HG02973 (cell line): Measurements from ENCODE around the gene COA4.
"Not testable (repeated sequence)": the region's sequence is repeated elsewhere in the genome, so short reads cannot be mapped to it uniquely, and the experiment has no call there.

Source experiments
- ATAC-seq: cut with Tn5 transposase; IDR thresholded peaks from one replicate; pipeline ENCODE4 v1.9.1; 2021; ENCODE audit warnings: moderate library complexity; ENCODE audit not compliant: unreplicated experiment

COA4 gene

GRCh38 chr11:73876424-73877310 is at the start of gene COA4, which contains the start of gene PAAF1:
Gene COA4 (minus strand): TSS chr11:73876846. CDS start chr11:73873378, 3,468 bp downstream.
Gene PAAF1 (plus strand): TSS chr11:73876999. CDS start chr11:73877022, 23 bp downstream.
- peak; percentile 94 for ATAC-seq

DNA sequence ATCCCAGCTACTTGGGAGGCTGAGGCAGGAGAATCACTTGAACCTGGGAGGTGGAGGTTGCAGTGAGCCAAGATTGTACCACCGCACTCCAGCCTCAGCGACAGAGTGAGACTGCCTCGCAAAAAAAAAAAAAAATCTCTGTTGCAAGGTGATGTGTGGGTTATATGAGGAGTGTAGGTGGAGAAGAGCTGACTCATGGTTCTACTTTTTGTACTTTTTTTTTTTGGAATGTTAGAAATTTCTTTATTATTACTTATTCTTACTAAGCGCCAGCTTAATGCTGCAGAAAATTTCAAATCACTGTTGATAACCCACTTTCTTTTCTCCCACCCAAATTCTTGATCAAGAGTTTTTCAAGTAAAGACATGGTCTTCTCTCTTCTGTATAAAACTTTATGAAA is 44.5 kb upstream of the COA4 start:
- no peak for ATAC-seq

GRCh38 chr11:73916435-73916834 is 39.8 kb upstream of the COA4 start:
- ATAC-seq: no peak

- no peak for ATAC-seq
These were observed 37.6 kb upstream of the COA4 start for GRCh38 chr11:73914284-73914683.

GRCh38 chr11:73913472-73913871 is 36.8 kb upstream of the COA4 start:
- ATAC-seq: no peak

DNA sequence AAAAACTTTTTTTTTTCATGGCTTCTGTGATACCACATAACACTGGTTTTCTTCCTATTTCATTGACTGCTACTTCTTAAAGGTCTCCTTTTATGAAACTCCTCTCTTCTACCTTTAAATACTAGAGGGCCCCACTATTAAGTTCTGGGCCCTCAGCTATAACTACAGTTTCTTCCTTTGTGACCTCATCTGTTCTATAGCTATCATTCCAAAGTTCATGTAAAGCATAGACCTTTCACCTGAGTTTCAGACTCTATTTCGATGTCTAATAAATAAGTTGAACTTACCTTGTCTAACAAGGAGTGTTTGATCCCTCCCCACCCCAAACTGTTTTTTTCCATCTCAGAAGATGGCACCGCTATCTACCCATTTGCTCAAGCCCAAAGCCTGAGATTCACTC is 35.4 kb upstream of the COA4 start:
- no peak for ATAC-seq

- ATAC-seq: no peak
These were observed 30.5 kb upstream of the COA4 start for GRCh38 chr11:73907191-73907590.

DNA sequence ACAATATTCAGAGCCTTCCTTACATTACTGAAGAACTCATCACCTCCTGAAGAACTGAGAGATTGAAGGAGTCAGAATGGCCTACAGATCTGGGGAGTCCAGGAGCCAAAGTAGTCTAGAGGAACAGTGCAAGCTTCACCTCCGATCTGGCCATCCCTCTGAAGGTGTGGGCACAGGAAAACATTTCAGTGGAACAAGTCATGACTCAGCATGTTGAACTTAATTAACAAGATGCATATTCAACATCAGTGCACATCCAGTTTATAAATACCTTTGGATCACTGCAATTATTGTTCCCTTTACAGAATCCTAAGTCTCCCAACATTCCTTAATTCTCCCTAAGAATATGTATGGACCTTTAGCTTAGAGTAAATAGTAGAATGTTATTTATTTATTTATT is 25.7 kb upstream of the COA4 start:
- ATAC-seq: no peak

- no peak for ATAC-seq
These were observed 18.2 kb upstream of the COA4 start for GRCh38 chr11:73894725-73895335.

GRCh38 chr11:73893041-73893440 is 16.4 kb upstream of the COA4 start:
- ATAC-seq: no peak

- ATAC-seq: no peak
These were observed 12.9 kb upstream of the COA4 start for GRCh38 chr11:73889536-73889935.

- ATAC-seq: no peak
These were observed 12.4 kb upstream of the COA4 start for GRCh38 chr11:73889019-73889418.

GRCh38 chr11:73888244-73888643 is 11.6 kb upstream of the COA4 start:
- no peak for ATAC-seq

DNA sequence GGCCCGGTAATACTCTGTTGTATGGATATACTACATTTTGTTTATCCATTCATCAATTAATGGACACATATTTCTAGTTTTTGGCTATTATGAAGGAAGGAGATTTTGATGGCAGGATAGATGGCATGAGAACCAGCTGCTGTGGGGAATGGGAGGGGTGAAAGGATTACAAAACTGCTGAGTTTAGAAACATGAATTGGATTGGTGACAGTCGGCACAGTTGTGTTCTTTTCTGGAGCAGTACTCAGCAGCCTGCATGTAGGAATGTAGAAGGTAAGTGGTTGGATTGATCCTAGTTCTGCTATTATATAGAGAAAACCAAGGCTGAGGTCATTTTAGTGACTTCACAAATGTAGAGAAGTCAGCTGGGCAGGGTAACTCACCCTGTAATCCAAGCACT is 7.2 kb upstream of the COA4 start:
- ATAC-seq: no peak

DNA sequence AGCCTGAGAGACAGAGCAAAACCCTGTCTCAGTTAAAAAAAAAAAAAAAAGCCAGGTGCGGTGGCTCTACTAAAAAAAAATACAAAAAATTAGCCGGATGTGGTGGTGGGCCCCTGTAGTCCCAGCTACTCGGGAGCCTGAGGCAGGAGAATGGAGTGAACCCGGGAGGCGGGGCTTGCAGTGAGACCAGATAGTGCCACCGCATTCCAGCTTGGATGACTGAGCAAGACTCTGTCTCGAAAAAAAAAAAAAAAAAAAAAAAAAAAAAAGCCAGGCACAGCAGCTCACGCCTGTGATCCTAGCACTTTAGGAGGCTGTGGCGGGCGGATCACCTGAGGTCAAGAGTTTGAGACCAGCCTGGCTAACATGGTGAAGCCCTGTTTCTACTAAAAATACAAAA is 3.8 kb upstream of the COA4 start:
- not testable (repeated sequence) for ATAC-seq

GRCh38 chr11:73878771-73879170 is 2.1 kb upstream of the COA4 start:
- no peak for ATAC-seq

DNA sequence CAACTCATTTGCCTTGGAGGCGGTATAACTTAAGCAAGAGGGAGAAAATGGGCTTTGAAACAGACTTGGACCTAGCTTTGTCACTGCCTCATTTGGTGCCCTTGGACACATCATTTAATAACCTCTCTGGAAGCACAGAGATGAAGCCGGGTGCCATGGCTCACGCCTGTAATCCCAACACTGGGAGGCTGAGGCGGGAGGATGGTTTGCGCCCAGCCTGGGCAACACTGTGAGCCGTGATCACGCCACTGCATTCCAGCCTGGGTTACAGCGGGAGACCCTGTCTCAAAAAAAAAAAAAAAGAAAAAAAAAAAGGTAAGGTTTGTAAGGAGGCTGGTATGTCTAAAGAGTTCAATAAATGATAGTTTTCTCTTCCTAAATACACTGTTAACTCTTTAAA is 806 bp downstream of the COA4 start:
- ATAC-seq: no peak

- no peak for ATAC-seq
These were observed 1.3 kb downstream of the COA4 start for GRCh38 chr11:73875380-73875779.

- no peak for ATAC-seq
These were observed 3.8 kb downstream of the COA4 start for GRCh38 chr11:73872749-73873357.

GRCh38 chr11:73870261-73870660 is 6.4 kb downstream of the COA4 start:
- no peak for ATAC-seq

DNA sequence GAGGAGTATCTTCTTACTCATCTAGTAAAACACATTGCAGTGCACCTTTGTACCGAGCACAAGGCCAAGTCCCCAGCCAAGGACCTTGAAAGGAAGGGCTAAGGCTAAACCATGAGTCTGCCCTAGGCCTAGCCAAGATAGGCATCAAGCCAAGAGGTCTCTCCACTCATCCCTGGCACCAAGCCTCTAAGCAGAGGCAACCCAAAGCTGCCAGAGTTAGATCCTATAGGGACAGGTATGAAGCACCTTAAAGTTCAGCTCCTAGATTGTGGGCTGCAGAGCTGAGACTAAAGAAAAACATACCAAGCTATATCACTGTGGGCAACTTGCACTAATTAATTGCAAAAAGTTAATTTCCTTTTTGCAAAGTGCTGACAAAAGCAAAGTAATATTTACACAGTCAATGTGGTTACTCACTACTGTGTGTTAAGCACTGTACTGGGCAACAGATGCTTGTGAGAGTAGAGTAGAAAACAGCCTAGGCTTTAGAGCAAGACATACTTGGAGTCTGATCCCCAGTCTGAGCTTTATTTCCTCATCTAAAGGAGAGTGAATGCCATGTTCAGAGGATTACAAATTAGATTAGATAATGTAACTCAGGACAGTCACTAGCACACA is 7.2 kb downstream of the COA4 start:
- no peak for ATAC-seq
